Activated CD8-positive, alpha-beta memory T cell treated with anti-CD3 and anti-CD28 coated beads, Interleukin-2, amount 50 U/mL, for 1 hour (primary cell): Measurements from ENCODE around the gene F2RL2.

ENCODE experiments used
- DNase-seq: peaks from one replicate; pipeline ENCODE4 v3.0.0-alpha.2; 2020; ENCODE audit errors: extremely low read depth

The F2RL2 gene

DNA sequence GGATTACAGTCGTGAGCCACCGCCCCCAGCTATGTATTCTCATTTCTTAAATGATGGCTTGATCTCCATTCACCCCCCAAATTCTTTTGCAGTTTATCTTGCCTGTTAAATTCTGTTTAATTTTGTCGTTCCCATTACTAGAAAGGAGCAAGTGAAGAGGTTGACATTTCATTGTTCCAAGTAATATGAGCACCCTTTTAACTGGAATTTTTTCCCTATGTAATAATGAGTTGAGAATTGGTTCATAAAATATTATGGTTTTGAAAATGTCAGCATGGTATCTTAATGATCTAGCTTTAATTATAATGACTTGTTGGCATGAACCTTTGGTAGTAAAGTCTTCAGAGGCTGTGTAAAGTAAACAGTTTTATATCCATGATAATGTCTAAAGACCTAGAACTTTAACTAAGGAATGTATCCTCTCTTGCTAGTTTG is 37.4 kb downstream of the F2RL2 start:
- DNase-seq, result no peak

DNA sequence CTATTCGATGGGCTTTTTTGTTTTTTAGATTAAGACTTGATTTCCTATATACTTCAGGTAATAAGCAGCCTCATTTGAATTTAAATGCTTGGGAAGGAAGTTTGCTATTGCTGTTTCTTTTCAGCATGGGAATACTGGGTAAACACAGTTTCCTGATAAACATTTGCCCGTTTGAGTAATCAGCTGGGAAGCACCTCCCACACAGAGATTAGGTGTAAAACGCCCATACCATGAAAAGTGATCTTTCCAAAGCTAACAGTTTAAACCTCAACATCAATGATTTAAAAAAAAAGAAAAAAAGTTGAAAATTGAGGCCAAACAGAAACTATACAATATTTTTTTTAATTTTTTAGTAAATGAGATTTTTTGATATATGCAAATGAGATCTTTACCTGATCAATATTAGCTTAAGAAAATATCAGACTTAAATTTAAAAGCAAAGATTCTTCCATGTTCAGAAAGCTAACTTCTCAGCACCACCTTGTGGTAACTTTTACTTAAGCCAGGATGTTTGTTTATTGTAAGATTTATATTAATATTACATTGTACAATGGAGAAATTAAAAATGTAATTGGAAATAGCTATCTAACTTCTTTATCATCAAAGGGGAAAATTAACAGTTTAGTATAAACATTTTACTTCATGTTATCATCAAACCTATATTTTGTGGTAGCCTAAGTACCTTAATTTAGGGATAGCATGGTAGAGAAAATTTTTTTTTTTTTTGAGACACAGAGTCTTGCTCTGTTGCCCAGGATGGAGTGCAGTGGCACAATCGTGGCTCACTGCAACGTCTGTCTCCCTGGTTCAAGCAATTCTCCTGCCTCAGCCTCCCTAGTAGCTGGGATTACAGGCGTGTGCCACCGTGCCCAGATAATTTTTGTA is 39.8 kb downstream of the F2RL2 start:
- no peak for DNase-seq

GRCh38 chr5:76582230-76583162 is 40.7 kb downstream of the F2RL2 start:
- DNase-seq, result no peak

GRCh38 chr5:76580981-76581380 is 42.2 kb downstream of the F2RL2 start:
- no peak for DNase-seq

- DNase-seq, result no peak
These were observed 43.9 kb downstream of the F2RL2 start for GRCh38 chr5:76579166-76579937.

DNA sequence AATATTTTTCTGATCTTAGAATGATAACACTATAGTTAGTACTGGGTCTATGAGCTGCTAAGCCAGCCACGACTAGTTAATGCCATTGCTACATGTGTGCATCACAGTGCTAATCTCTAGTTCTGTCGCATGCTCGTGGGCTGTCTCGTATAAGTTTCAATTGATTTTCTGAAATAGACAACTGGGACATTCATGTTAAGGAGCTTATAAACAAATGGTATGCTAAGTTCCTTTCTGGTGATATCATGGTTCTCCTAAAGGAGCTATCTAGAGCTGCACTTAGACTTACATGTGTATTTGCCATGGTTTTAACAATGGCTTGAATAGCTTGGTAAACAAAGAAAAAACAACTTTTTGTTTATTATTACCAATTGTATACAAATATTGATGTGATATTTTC is 46.2 kb downstream of the F2RL2 start:
- no peak for DNase-seq

GRCh38 chr5:76576450-76576849 is 46.8 kb downstream of the F2RL2 start:
- no peak for DNase-seq

DNA sequence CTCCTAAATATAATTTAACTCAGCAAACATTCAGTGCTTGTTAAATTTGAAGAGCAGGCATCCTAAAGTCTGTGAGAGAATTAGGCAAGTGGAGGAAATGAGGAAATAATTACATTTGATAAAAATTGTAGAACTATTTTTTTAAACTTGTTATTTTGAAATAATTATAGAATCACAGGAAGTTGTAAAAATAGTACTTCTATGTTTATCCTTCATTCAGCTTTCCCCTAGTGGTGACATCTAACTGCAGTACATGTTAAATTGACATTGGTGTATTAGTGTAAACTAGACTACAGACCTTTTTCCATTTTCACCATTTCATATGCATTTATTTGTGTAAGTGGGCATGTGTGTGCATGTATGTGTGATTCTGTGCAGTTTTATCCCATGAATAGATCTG is 51.6 kb downstream of the F2RL2 start:
- no peak for DNase-seq

- DNase-seq, result no peak
These were observed 53.0 kb downstream of the F2RL2 start for GRCh38 chr5:76570153-76570552.
